Upper lobe of left lung (tissue), 4 donors: ENCODE data around the gene AMACR.

Experiments
- CTCF ChIP-seq, 6 experiments: fragments of 450-650 bp in 4 of 6; fragments of 200-600 bp in 2 of 6; sonication (generic) in 2 of 6; IDR thresholded peaks; one replicate each; pipeline ENCODE4 v1.5.1; 2016 to 2019; ENCODE audit warnings: antibody characterized with exemption in 6 of 6
- POLR2AphosphoS5 ChIP-seq, 2 donors: sonication (generic); formaldehyde crosslinking; IDR thresholded peaks; one replicate each; pipeline ENCODE4 v1.5.1; 2017; ENCODE audit warnings: antibody characterized with exemption in 2 of 2

- TF ChIP-seq CTCF (IDR thresholded peaks at IDR 0.05) (no peak), POLR2AphosphoS5 (IDR thresholded peaks at IDR 0.05) (no peak)
Observed at GRCh38 chr5:33984178-33984577, 23.7 kb downstream of the AMACR start.
